HepG2 (cell line): Measurements from ENCODE around the gene NSL1. TPM values are rescaled to one million over a fixed set of nuclear protein-coding genes. Genes with fewer than 3 reads are reported as not detected.

Source experiments
- CBFB ChIP-seq: sonication (generic); formaldehyde crosslinking; IDR thresholded peaks from 2 replicates; pipeline ENCODE4 v1.4.0; 2020; ENCODE audit warnings: missing genetic modification reagents
- CBX2 ChIP-seq, 2 experiments: fragments of 200-600 bp in 1 of 2; sonication (generic); formaldehyde crosslinking in 1 of 2; IDR thresholded peaks; 2 replicates each; pipeline versions ENCODE4 v1.7.0 to v1.8.1; 2018 to 2022; ENCODE audit warnings: low read depth in 2 of 2, low read length in 1 of 2, mild to moderate bottlenecking in 1 of 2, missing genetic modification reagents in 1 of 2
- FOXO1 ChIP-seq: sonication (generic); formaldehyde crosslinking; IDR thresholded peaks from 2 replicates; pipeline ENCODE4 v1.4.0; 2020; ENCODE audit warnings: missing genetic modification reagents
- MAFG ChIP-seq: sonication (generic); formaldehyde crosslinking; IDR thresholded peaks from 2 replicates; pipeline ENCODE4 v1.5.1; 2020; ENCODE audit warnings: mild to moderate bottlenecking, missing genetic modification reagents
- NBN ChIP-seq: fragments of 450-650 bp; conservative IDR thresholded peaks from 2 replicates; pipeline ENCODE4 v1.6.1; 2017
- NFKBIZ ChIP-seq: IDR thresholded peaks from 2 replicates; pipeline ENCODE4 v1.6.1; 2018; ENCODE audit warnings: missing genetic modification reagents, missing compliant biosample characterization
- PTBP1 ChIP-seq: fragments of 200-400 bp; formaldehyde crosslinking; IDR thresholded peaks from 2 replicates; pipeline ENCODE4 v1.6.1; 2018; ENCODE audit warnings: low read length, low read depth; ENCODE audit not compliant: poor library complexity, severe bottlenecking
- SOX13 ChIP-seq, 3 experiments: fragments of 450-650 bp in 1 of 3; sonication (generic) in 1 of 3; formaldehyde crosslinking in 1 of 3; IDR thresholded peaks in 2 of 3; conservative IDR thresholded peaks in 1 of 3; 2 replicates each; pipeline versions ENCODE4 v1.5.0 to v1.6.1; 2016 to 2020; ENCODE audit warnings: antibody characterized with exemption in 1 of 3, mild to moderate bottlenecking in 1 of 3, missing compliant biosample characterization in 1 of 3, missing genetic modification reagents in 1 of 3, moderate library complexity in 1 of 3
- THAP11 ChIP-seq: IDR thresholded peaks from 2 replicates; pipeline ENCODE4 v1.6.1; 2016; ENCODE audit warnings: missing biosample characterization, missing genetic modification reagents
- TMF1 ChIP-seq: sonication (generic); formaldehyde crosslinking; IDR thresholded peaks from 2 replicates; pipeline ENCODE4 v1.8.1; 2022; ENCODE audit warnings: low read depth, missing genetic modification reagents
- XRCC5 ChIP-seq: fragments of 200-400 bp; formaldehyde crosslinking; optimal IDR thresholded peaks from 2 replicates; pipeline ENCODE3; 2017; ENCODE audit warnings: mild to moderate bottlenecking, low read length
- ZBTB7B ChIP-seq: sonication (generic); formaldehyde crosslinking; IDR thresholded peaks from 2 replicates; pipeline ENCODE4 v1.4.0; 2020; ENCODE audit warnings: missing genetic modification reagents
- ZHX2 ChIP-seq, 2 experiments: sonication (generic) in 1 of 2; formaldehyde crosslinking in 1 of 2; IDR thresholded peaks; 2 replicates each; pipeline versions ENCODE4 v1.6.1 to v1.9.0; 2014 to 2022; ENCODE audit warnings: antibody characterized with exemption in 1 of 2, borderline replicate concordance in 1 of 2, inconsistent platforms in 1 of 2, low read depth in 1 of 2, missing genetic modification reagents in 1 of 2
- ZNF121 ChIP-seq: sonication (generic); formaldehyde crosslinking; IDR thresholded peaks from 2 replicates; pipeline ENCODE4 v1.5.0; 2020; ENCODE audit warnings: mild to moderate bottlenecking, missing genetic modification reagents
- ZNF275 ChIP-seq: sonication (generic); formaldehyde crosslinking; IDR thresholded peaks from 2 replicates; pipeline ENCODE4 v1.8.0; 2022; ENCODE audit warnings: missing genetic modification reagents, mild to moderate bottlenecking, inconsistent platforms, borderline replicate concordance
- ZNF451 ChIP-seq: sonication (generic); formaldehyde crosslinking; IDR thresholded peaks from 2 replicates; pipeline ENCODE4 v1.5.0; 2020; ENCODE audit warnings: mild to moderate bottlenecking, missing genetic modification reagents
- ZNF460 ChIP-seq: sonication (generic); formaldehyde crosslinking; IDR thresholded peaks from 2 replicates; pipeline ENCODE4 v1.5.1; 2020; ENCODE audit warnings: missing genetic modification reagents, mild to moderate bottlenecking, borderline replicate concordance
- ZNF501 ChIP-seq: sonication (generic); formaldehyde crosslinking; IDR thresholded peaks from 2 replicates; pipeline ENCODE4 v1.5.1; 2020; ENCODE audit warnings: mild to moderate bottlenecking, moderate library complexity, missing genetic modification reagents
- ZNF703 ChIP-seq: sonication (generic); formaldehyde crosslinking; IDR thresholded peaks from 2 replicates; pipeline ENCODE4 v1.5.1; 2020; ENCODE audit warnings: missing genetic modification reagents, mild to moderate bottlenecking, moderate library complexity, borderline replicate concordance
- ZNF768 ChIP-seq: sonication (generic); formaldehyde crosslinking; IDR thresholded peaks from 2 replicates; pipeline ENCODE4 v1.4.0; 2020; ENCODE audit warnings: missing genetic modification reagents
- polyA plus RNA-seq, 8 experiments: library from polyadenylated mRNA; depleted of rRNA in 3 of 8; stranded (reverse) in 7 of 8; unstranded in 1 of 8; fragments of >200 nt; fragmentation: Illumina TruSeq in 4 of 8; extraction: Trizol in 4 of 8; gene quantifications; 2 replicates each; pipeline versions ENCODE4 v1.2.1 to v1.2.3, GENCODE V29; 2011 to 2016; ENCODE audit warnings: low read depth in 4 of 8, missing spikeins in 1 of 8, mixed read lengths in 1 of 8; ENCODE audit not compliant: insufficient read depth in 1 of 8
- total RNA-seq, 5 experiments: library from RNA; depleted of rRNA; stranded (reverse); fragments of >200 nt; fragmentation: Illumina TruSeq; extraction: Trizol; gene quantifications; 2 replicates each; pipeline ENCODE4 v1.2.3, GENCODE V29; 2016; ENCODE audit warnings: low read depth in 1 of 5
- TF ChIP-seq, protein P1 (sequence below): sonication (generic); formaldehyde crosslinking; IDR thresholded peaks from 2 replicates; pipeline ENCODE4 v1.5.1; 2020; ENCODE audit warnings: missing genetic modification reagents, mild to moderate bottlenecking, borderline replicate concordance

The NSL1 gene
- total and polyA plus RNA-seq, 2 of the 13 experiments (the other 11 are each of a cell fraction or from before 2014, with no cell fraction given): 34.5 to 77.4 TPM

DNA sequence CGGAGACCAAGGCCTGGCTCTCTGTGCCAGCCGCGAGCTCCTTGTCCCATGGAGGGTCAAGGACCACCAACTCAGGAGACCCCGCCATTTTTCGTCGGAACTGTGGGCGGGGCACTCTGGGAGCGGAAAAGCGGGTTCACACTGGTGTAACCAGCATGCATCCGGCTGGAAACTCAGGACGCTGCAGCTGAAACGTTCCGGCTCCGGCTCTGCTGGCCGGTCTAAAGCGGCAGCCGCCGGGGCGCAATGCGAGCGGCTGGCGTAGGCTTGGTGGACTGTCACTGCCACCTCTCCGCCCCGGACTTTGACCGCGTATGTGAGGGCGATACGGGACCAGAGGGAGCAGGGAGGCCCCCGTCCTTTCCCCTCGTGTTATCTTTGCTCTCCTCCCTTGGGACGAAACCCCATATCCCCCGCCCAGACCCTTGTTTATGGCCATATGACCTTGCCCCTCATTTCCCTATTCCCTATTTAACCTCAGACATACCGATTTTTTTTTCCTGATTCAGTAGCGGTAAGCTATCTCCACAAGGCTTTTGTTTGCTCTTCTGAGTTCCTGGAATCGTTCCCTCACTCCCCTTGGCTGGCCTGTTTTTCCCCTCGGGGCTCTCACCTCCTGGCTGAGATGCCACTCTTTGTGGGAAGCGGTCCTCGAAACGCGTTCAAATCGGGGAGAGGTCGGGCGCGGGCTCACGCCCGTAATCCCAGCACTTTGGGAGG, at the start of gene NSL1, which contains the start of gene TATDN3 (continued):
- TF ChIP-seq ZNF703 (CRISPR knock-in tag): peak; percentile 90; the same call in 1 of the 2 replicates
- TF ChIP-seq XRCC5: peak; percentile 99
- peak; percentile 97 for TF ChIP-seq CBFB (CRISPR knock-in tag)
- peak; percentile 64; the same call in 1 of the 2 replicates for TF ChIP-seq ZNF451 (CRISPR knock-in tag)
- TF ChIP-seq, protein P1, sequence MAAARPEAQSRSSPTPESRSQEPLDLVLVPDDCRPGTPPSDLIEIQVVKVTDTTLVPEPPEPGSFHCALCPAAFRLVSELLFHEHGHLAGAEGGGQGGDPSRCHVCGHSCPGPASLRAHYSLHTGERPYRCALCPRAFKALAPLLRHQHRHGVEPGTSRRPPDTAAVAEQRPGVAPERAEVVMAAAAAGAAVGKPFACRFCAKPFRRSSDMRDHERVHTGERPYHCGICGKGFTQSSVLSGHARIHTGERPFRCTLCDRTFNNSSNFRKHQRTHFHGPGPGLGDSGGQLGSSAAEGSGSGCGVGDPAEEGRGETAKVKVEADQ (CRISPR knock-in tag): peak; percentile 95; the same call in 1 of the 2 replicates
- peak; percentile 95 for TF ChIP-seq THAP11 (CRISPR knock-in tag)
- TF ChIP-seq CBX2 (IDR thresholded peaks at IDR 0.05; ENCODE audit: low read depth, low read length): no peak
- no peak for TF ChIP-seq CBX2 (CRISPR knock-in tag; IDR thresholded peaks at IDR 0.05; ENCODE audit: low read depth)
- peak; percentile 91 for TF ChIP-seq ZHX2 (IDR thresholded peaks at IDR 0.05; ENCODE audit: low read depth)
- peak; percentile 44; the same call in 1 of the 2 replicates for TF ChIP-seq ZHX2 (CRISPR knock-in tag; IDR thresholded peaks at IDR 0.05; ENCODE audit: borderline replicate concordance)
- peak; percentile 94 for TF ChIP-seq ZNF121 (CRISPR knock-in tag)
- peak; percentile 90 for TF ChIP-seq ZNF501 (CRISPR knock-in tag)
- TF ChIP-seq ZBTB7B (CRISPR knock-in tag): peak; percentile 98
- TF ChIP-seq TMF1 (CRISPR knock-in tag): peak; percentile 62; the same call in 1 of the 2 replicates
- peak; percentile 71; the same call in 1 of the 2 replicates for TF ChIP-seq ZNF275 (CRISPR knock-in tag)
- TF ChIP-seq ZNF768: peak; percentile 83
- TF ChIP-seq MAFG (CRISPR knock-in tag): no peak
- TF ChIP-seq NFKBIZ (CRISPR knock-in tag): peak; percentile 76; the same call in 1 of the 2 replicates
- peak; percentile 81; the same call in 1 of the 2 replicates for TF ChIP-seq ZNF460 (CRISPR knock-in tag)
- TF ChIP-seq FOXO1: peak; percentile 85
- no peak for TF ChIP-seq SOX13 (IDR thresholded peaks at IDR 0.05)
- TF ChIP-seq SOX13 (CRISPR knock-in tag; conservative IDR thresholded peaks at IDR 0.05 in 1 of 2, IDR thresholded peaks at IDR 0.05 in 1 of 2): peak in 1 of 2 experiments; percentile 74; a peak in 2 of 4 replicates
- TF ChIP-seq PTBP1: peak; percentile 94
- TF ChIP-seq NBN: no peak
